HepG2 (cell line): ENCODE results near the gene KIF23. TPM values are rescaled to one million over a fixed set of nuclear protein-coding genes. Genes with fewer than 3 reads are reported as not detected.

Experiments
- ARNT2 ChIP-seq: sonication (generic); formaldehyde crosslinking; IDR thresholded peaks from 2 replicates; pipeline ENCODE4 v1.8.0; 2022; ENCODE audit warnings: mild to moderate bottlenecking, low read depth, missing genetic modification reagents, moderate library complexity
- CCDC6 ChIP-seq: sonication (generic); formaldehyde crosslinking; IDR thresholded peaks from 2 replicates; pipeline ENCODE4 v1.8.1; 2022; ENCODE audit warnings: mild to moderate bottlenecking, missing genetic modification reagents, moderate library complexity
- EP300 ChIP-seq, 3 experiments: sonication (generic) in 1 of 3; formaldehyde crosslinking in 1 of 3; IDR thresholded peaks; 2 replicates each; pipeline versions ENCODE4 v1.5.1 to v1.6.1; 2011 to 2020; ENCODE audit warnings: low read depth in 2 of 3, low read length in 2 of 3, borderline replicate concordance in 1 of 3, improper control_type of control experiment in 1 of 3, mild to moderate bottlenecking in 1 of 3, missing genetic modification reagents in 1 of 3, moderate library complexity in 1 of 3
- ETV6 ChIP-seq: sonication (generic); formaldehyde crosslinking; conservative IDR thresholded peaks from 2 replicates; pipeline ENCODE4 v1.4.0; 2020; ENCODE audit warnings: missing genetic modification reagents
- GATA4 ChIP-seq: sonication (generic); IDR thresholded peaks from 2 replicates; pipeline ENCODE4 v1.6.1; 2016; ENCODE audit warnings: antibody characterized with exemption, low read depth, borderline replicate concordance
- HOXD1 ChIP-seq: sonication (generic); formaldehyde crosslinking; IDR thresholded peaks from 2 replicates; pipeline ENCODE4 v1.5.0; 2020; ENCODE audit warnings: missing genetic modification reagents
- KLF12 ChIP-seq: sonication (generic); formaldehyde crosslinking; IDR thresholded peaks from 2 replicates; pipeline ENCODE4 v1.4.0; 2020; ENCODE audit warnings: missing genetic modification reagents, borderline replicate concordance
- MAFG ChIP-seq: sonication (generic); formaldehyde crosslinking; IDR thresholded peaks from 2 replicates; pipeline ENCODE4 v1.5.1; 2020; ENCODE audit warnings: mild to moderate bottlenecking, missing genetic modification reagents
- MAZ ChIP-seq, 2 experiments: sonication (generic) in 1 of 2; formaldehyde crosslinking in 1 of 2; IDR thresholded peaks; 2 replicates each; pipeline versions ENCODE4 v1.5.0 to v1.6.1; 2012 to 2020; ENCODE audit warnings: low read depth in 2 of 2, mild to moderate bottlenecking in 2 of 2, borderline replicate concordance in 1 of 2, improper control_type of control experiment in 1 of 2, low read length in 1 of 2, missing genetic modification reagents in 1 of 2, moderate library complexity in 1 of 2
- MYC ChIP-seq: sonication (generic); formaldehyde crosslinking; IDR thresholded peaks from 2 replicates; pipeline ENCODE4 v1.9.0; 2021; ENCODE audit warnings: missing genetic modification reagents, borderline replicate concordance
- PATZ1 ChIP-seq: sonication (generic); formaldehyde crosslinking; IDR thresholded peaks from 2 replicates; pipeline ENCODE4 v1.4.0; 2020; ENCODE audit warnings: missing genetic modification reagents
- RARA ChIP-seq: IDR thresholded peaks from 2 replicates; pipeline ENCODE4 v1.6.1; 2016; ENCODE audit warnings: missing genetic modification reagents, missing compliant biosample characterization
- REXO4 ChIP-seq: sonication (generic); formaldehyde crosslinking; IDR thresholded peaks from 2 replicates; pipeline ENCODE4 v1.8.0; 2022; ENCODE audit warnings: missing genetic modification reagents, mild to moderate bottlenecking, borderline replicate concordance
- TRAFD1 ChIP-seq: sonication (generic); formaldehyde crosslinking; IDR thresholded peaks from 2 replicates; pipeline ENCODE4 v1.5.1; 2020; ENCODE audit warnings: missing genetic modification reagents, mild to moderate bottlenecking, borderline replicate concordance
- TRIM22 ChIP-seq: fragments of 450-650 bp; IDR thresholded peaks from 2 replicates; pipeline ENCODE4 v1.6.1; 2017
- YY1 ChIP-seq: IDR thresholded peaks from 2 replicates; pipeline ENCODE4 v1.6.1; 2011; ENCODE audit warnings: low read length, low read depth, moderate library complexity, mild to moderate bottlenecking; ENCODE audit not compliant: insufficient read depth, insufficient replicate concordance
- ZBTB43 ChIP-seq: sonication (generic); formaldehyde crosslinking; conservative IDR thresholded peaks from 2 replicates; pipeline ENCODE4 v1.4.0; 2020; ENCODE audit warnings: missing genetic modification reagents
- ZNF232 ChIP-seq: sonication (generic); formaldehyde crosslinking; IDR thresholded peaks from 2 replicates; pipeline ENCODE4 v1.4.0; 2020; ENCODE audit warnings: missing genetic modification reagents, borderline replicate concordance
- ZNF503 ChIP-seq: sonication (generic); formaldehyde crosslinking; IDR thresholded peaks from 2 replicates; pipeline ENCODE4 v1.4.0; 2020; ENCODE audit warnings: missing genetic modification reagents
- polyA plus RNA-seq, 8 experiments: library from polyadenylated mRNA; depleted of rRNA in 3 of 8; stranded (reverse) in 7 of 8; unstranded in 1 of 8; fragments of >200 nt; fragmentation: Illumina TruSeq in 4 of 8; extraction: Trizol in 4 of 8; gene quantifications; 2 replicates each; pipeline versions ENCODE4 v1.2.1 to v1.2.3, GENCODE V29; 2011 to 2016; ENCODE audit warnings: low read depth in 4 of 8, missing spikeins in 1 of 8, mixed read lengths in 1 of 8; ENCODE audit not compliant: insufficient read depth in 1 of 8
- total RNA-seq, 5 experiments: library from RNA; depleted of rRNA; stranded (reverse); fragments of >200 nt; fragmentation: Illumina TruSeq; extraction: Trizol; gene quantifications; 2 replicates each; pipeline ENCODE4 v1.2.3, GENCODE V29; 2016; ENCODE audit warnings: low read depth in 1 of 5

KIF23 gene
- total and polyA plus RNA-seq, 2 of the 13 experiments (the other 11 are each of a cell fraction or from before 2014, with no cell fraction given), result 11.3 to 38.1 TPM

- TF ChIP-seq MYC (peak; percentile 95), EP300 (IDR thresholded peaks at IDR 0.05; ENCODE audit: low read depth in 2 of 2, low read length in 2 of 2) (no peak), EP300 (CRISPR knock-in tag; IDR thresholded peaks at IDR 0.05; ENCODE audit: borderline replicate concordance) (no peak), TRIM22 (no peak), HOXD1 (CRISPR knock-in tag) (peak; percentile 16; the same call in 1 of the 2 replicates), RARA (CRISPR knock-in tag) (0 out of 2 replicates have a peak, but pooled peaks have one; percentile 9), CCDC6 (CRISPR knock-in tag) (peak; percentile 95), ZNF232 (CRISPR knock-in tag) (no peak), ZBTB43 (CRISPR knock-in tag) (no peak), ETV6 (CRISPR knock-in tag) (peak; percentile 34; the same call in 1 of the 2 replicates), PATZ1 (peak; percentile 26), KLF12 (CRISPR knock-in tag) (peak; percentile 74), MAFG (CRISPR knock-in tag) (no peak), REXO4 (CRISPR knock-in tag) (no peak), YY1 (peak; percentile 60), ZNF503 (CRISPR knock-in tag) (no peak), GATA4 (peak; percentile 92), ARNT2 (peak; percentile 95), MAZ (IDR thresholded peaks at IDR 0.05; ENCODE audit: borderline replicate concordance, low read depth, low read length) (peak; percentile 34; the same call in 1 of the 2 replicates), MAZ (CRISPR knock-in tag; IDR thresholded peaks at IDR 0.05; ENCODE audit: low read depth) (peak; percentile 86), TRAFD1 (peak; percentile 39; the same call in 1 of the 2 replicates)
Observed at GRCh38 chr15:69452692-69453521, 38.8 kb downstream of the KIF23 start, which contains the start of gene RPLP1 (continued).
